HG03045 (cell line): ENCODE data around the gene PPP4R3C.
"Not testable (repeated sequence)": the region's sequence is repeated elsewhere in the genome, so short reads cannot be mapped to it uniquely, and the experiment has no call there.

Experiments used
- ATAC-seq: cut with Tn5 transposase; IDR thresholded peaks from one replicate; pipeline ENCODE4 v1.9.1; 2021; ENCODE audit warnings: mild to moderate bottlenecking, moderate library complexity; ENCODE audit not compliant: unreplicated experiment

The PPP4R3C gene

DNA sequence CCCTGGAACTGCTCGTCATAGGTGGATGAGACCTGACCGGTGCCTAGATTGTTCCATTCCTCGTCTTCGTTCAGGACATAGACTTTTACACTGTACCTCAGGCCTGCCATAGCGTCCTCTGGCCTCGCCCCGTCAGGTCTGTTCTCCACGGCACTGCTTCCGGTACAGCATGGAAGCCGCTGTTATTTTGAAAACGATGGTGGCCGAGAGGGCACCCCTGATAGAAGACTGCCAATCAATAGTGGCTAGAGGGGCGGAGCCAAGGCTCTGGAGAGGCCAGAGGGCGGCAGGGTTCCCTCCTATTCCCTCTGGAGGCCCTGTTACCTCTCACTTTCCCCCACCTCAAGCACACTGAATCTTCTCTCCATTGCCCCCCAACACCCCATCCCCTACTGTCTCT is at the start of gene PPP4R3C:
Gene PPP4R3C, minus strand, starts transcription at position 155 of the 400 bp plus-strand sequence. Its CDS starts 45 bp downstream, at position 110.
- ATAC-seq = no peak

- no peak for ATAC-seq
Measured at GRCh38 chrX:27491397-27491796, 28.3 kb upstream of the PPP4R3C start.

DNA sequence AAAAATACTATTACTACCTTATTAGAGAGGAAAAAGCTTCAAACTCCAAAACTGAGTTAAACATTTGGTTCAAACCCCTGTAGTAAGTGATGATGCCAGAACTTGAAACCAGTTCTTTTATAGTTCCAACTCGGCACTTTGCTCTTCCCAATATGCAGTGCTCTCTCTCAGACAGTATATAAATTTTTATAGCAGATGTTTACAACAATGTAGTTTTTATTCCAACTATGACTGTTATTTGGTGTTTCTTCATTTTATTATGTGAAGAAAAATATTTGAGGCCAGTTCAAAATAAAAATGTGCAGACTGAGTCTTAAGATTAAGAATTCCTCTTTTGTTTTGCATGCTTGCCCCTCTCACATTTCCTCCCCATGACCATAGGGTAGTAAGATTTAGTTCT is 2.9 kb upstream of the PPP4R3C start:
- no peak for ATAC-seq

DNA sequence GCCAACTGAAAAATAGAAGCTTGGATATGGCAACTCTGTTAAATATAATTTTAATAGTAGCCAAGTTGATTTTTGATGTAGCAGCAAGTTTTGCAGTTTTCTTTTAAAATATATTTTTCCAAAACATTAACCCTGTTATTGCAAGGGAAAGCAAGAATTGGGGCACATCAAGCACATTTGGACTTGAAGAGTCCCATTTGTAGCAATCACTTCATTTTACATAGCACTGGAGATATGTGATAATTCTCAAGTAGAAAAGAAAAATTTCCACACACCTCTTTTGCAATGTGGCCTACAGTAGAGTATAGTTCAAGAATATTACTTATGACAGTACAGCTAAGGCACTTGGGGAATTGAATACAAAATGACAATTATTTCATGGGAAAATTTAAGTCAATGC is 1.9 kb upstream of the PPP4R3C start:
- no peak for ATAC-seq

- not testable (repeated sequence) for ATAC-seq
Measured at GRCh38 chrX:27459129-27459528, 4.0 kb downstream of the PPP4R3C start.

DNA sequence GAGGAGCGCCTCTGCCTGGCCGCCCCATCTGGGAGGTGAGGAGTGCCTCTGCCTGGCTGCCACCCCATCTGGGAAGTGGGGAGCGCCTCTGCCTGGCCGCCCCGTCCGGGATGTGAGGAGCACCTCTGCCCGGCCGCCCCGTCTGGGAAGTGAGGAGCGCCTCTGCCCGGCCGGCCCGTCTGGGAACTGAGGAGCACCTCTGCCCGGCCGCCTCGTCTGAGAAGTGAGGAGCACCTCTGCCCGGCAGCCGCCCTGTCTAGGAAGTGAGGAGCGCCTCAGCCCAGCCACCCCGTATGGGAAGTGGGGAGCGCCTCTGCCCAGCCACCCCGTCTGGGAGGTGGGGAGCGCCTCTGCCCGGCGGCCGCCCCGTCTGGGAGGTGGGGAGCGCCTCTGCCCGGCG is 4.6 kb downstream of the PPP4R3C start:
- ATAC-seq = not testable (repeated sequence)

DNA sequence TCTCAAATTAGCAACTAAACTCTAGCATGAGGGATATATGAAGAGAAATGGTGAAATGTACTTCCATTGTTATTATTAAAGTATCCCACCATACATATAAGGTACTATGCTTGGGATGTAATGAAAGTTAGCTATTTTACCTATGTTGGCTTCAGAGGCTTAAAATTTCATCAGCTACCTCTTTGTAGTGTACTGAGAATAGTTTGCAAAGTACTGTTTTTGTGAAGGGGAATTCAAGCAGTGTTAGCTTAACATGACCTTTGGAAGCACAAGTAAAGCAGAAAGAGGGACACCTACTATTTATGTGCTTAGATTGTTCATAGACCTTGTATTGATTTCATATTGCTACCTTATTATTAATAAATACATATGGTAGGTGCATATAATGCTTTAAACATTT is 11.8 kb downstream of the PPP4R3C start:
- no peak for ATAC-seq

DNA sequence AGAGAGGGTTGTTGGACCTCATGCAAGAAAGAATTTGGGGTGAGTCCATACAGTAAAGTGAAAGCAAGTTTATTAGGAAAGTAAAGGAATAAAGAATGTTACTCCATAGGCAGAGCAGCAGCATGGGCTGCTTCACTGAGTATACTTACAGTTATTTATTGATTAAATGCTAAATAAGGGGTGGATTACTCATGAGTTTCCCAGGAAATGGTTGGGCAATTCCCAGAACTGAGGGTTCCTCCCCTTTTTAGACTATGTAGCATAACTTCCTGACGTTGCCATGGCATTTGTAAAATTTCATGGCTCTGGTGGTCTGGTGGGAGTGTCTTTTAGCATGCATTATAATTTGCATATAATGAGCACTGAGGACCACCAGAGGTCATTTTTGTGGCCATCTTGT is 16.7 kb downstream of the PPP4R3C start:
- no peak for ATAC-seq

- no peak for ATAC-seq
Measured at GRCh38 chrX:27445438-27445837, 17.7 kb downstream of the PPP4R3C start.

DNA sequence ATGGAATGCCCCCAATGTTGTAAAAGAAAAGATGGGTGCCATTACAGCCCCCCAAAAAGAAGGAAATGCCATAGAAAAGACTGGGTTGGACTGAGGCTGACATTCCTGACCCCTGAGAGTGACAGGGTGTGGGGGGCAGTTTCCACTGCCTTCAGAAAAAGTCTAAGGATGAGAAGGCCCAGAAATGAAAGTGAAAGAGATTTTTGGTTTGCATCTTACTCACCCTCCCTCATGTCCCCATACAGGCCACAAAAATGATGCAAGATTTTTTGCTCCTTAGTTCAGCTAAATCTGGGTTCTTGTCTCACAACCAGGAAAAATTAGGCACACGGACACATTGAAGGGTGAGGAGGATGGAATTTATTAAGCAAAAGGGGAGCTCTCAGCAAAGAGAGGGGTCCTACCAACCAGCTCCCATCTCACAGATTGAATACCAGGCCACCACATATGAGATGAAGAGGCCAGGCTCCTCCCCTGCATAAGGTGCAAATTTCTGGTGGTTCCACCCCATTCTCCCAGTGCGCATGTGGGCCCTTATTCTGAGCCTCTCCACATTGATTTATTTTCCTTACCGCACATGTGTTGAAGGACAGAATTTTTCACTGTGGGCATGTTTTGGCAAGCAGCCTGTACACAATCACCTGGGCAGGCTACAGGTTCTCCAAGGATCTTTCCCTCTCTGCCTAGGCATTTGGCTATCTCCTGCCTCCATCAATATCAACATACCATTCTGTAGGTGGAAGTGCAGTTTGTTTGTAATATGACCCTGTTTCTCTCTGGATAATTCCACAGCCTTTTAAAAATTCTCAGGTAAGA is 18.8 kb downstream of the PPP4R3C start:
- no peak for ATAC-seq

GRCh38 chrX:27442392-27442791 is 20.7 kb downstream of the PPP4R3C start:
- ATAC-seq = not testable (repeated sequence)

DNA sequence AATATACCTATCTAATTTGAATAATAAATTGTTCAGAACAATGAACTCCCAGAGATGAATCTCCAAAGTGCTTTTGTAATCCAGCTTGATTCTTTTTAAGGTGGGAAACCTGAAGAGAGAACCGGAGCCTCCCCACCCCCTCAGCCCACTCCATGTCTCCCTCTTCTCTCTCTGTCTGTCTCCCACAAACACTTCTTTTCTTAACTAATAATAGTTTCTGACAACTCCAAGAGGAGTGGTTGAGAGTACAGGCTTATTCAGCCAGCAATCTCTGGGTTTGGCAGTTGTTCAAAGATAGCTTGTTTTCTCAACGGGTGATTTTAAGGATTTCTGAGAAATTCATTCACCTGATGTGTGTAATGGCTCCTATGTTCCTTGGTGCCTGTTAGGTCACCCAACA is 23.4 kb downstream of the PPP4R3C start:
- no peak for ATAC-seq

DNA sequence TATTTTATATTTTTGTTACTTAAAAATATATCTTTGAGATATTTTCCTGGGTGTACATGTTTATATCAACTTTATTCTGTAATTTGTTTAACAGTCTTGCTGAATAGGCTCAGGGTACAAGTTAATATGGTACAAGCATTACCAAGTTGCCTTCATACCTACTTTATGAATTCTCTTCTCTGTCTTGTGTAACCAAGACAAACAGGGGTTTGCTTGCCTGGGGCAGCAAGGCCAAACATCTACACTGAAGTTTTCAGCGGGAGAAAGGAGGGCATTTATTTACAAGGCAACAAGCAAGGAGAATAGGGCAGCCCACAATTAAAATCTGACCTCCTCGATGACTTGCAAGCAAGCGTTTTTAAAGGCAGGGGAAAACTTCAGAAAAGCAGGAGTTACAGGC is 24.2 kb downstream of the PPP4R3C start:
- no peak for ATAC-seq

DNA sequence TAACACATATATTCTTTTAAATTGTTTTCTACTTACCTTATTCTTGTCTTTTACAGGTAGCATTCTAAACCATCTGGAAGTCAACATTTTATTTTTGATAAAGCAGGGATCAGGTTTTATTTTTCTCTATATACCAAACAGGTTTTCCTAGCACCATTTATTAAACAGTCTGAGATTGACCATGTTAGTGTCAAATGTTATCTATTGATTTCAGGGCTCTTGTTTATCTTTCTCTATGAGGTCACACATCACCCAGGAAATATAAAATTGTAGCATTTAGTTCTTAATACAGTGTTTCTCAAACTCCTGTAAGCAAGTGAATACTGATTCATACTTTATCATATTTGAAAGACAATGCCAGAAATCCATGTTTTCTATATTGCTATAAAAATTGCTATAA is 28.1 kb downstream of the PPP4R3C start:
- ATAC-seq = no peak
